ENCODE measurements around the gene USP36. TPM values are rescaled to one million over a fixed set of nuclear protein-coding genes. Genes with fewer than 3 reads are reported as not detected.

USP36 gene
- polyA plus RNA-seq, 1 experiment: 18.3 TPM

GRCh38 chr17:78818932-78819331 is 21.7 kb downstream of the USP36 start:
- DNase-seq (ENCODE audit: low read depth, low spot score): no peak
- Histone ChIP-seq H3K27ac (ENCODE audit: low read depth, low read length) (no peak overlapping the region), H3K4me3 (ENCODE audit: low read depth, low read length) (no peak overlapping the region), H3K9me3 (ENCODE audit: control insufficient read depth, insufficient read depth, low read length) (no peaks in the 10 kb centered on the region), H3K27me3 (ENCODE audit: control insufficient read depth, insufficient read depth, low read length) (no peaks in the 10 kb centered on the region)
- ChIA-PET CTCF (interaction anchor here (0.6 kb wide), 1 partner anchor 174 kb away, joined by 3 read pairs; no protein-coding TSS in a partner anchor), POLR2A (no interaction called here)
- no peak for TF ChIP-seq CTCF (IDR thresholded peaks at IDR 0.05; ENCODE audit: low read depth, low read length)

- no peak for DNase-seq (ENCODE audit: low read depth, low spot score)
- H3K4me3 ChIP-seq (ENCODE audit: low read depth, low read length): no peak overlapping the region
- TF ChIP-seq CTCF (IDR thresholded peaks at IDR 0.05; ENCODE audit: low read depth, low read length): no peak
- H3K27me3 ChIP-seq (ENCODE audit: control insufficient read depth, insufficient read depth, low read length): no peaks in the 10 kb centered on the region
- ChIA-PET POLR2A (no interaction called here), CTCF (no interaction called here)
- H3K9me3 ChIP-seq (ENCODE audit: control insufficient read depth, insufficient read depth, low read length): no peaks in the 10 kb centered on the region
- no peak overlapping the region for H3K27ac ChIP-seq (ENCODE audit: low read depth, low read length)
Measured at GRCh38 chr17:78818152-78818846, 22.3 kb downstream of the USP36 start.

GRCh38 chr17:78817123-78817522 is 23.5 kb downstream of the USP36 start:
- no peak for TF ChIP-seq CTCF (IDR thresholded peaks at IDR 0.05; ENCODE audit: low read depth, low read length)
- Histone ChIP-seq H3K27ac (ENCODE audit: low read depth, low read length) (no peak overlapping the region), H3K9me3 (ENCODE audit: control insufficient read depth, insufficient read depth, low read length) (no peaks in the 10 kb centered on the region), H3K27me3 (ENCODE audit: control insufficient read depth, insufficient read depth, low read length) (no peaks in the 10 kb centered on the region), H3K4me3 (ENCODE audit: low read depth, low read length) (no peak overlapping the region)
- ChIA-PET CTCF (no interaction called here), POLR2A (no interaction called here)
- no peak for DNase-seq (ENCODE audit: low read depth, low spot score)

GRCh38 chr17:78815696-78816095 is 24.9 kb downstream of the USP36 start:
- Histone ChIP-seq H3K4me3 (ENCODE audit: low read depth, low read length) (no peak overlapping the region), H3K27ac (ENCODE audit: low read depth, low read length) (no peak overlapping the region), H3K9me3 (ENCODE audit: control insufficient read depth, insufficient read depth, low read length) (no peaks in the 10 kb centered on the region), H3K27me3 (ENCODE audit: control insufficient read depth, insufficient read depth, low read length) (no peaks in the 10 kb centered on the region)
- DNase-seq (ENCODE audit: low read depth, low spot score): no peak
- ChIA-PET CTCF (no interaction called here), POLR2A (no interaction called here)
- TF ChIP-seq CTCF (IDR thresholded peaks at IDR 0.05; ENCODE audit: low read depth, low read length): no peak

GRCh38 chr17:78812855-78813254 is 27.8 kb downstream of the USP36 start:
- no peak for TF ChIP-seq CTCF (IDR thresholded peaks at IDR 0.05; ENCODE audit: low read depth, low read length)
- no peaks in the 10 kb centered on the region for H3K9me3 ChIP-seq (ENCODE audit: control insufficient read depth, insufficient read depth, low read length)
- H3K4me3 ChIP-seq (ENCODE audit: low read depth, low read length): no peak overlapping the region
- CTCF ChIA-PET: no interaction called here
- POLR2A ChIA-PET: no interaction called here
- no peaks in the 10 kb centered on the region for H3K27me3 ChIP-seq (ENCODE audit: control insufficient read depth, insufficient read depth, low read length)
- H3K27ac ChIP-seq (ENCODE audit: low read depth, low read length): no peak overlapping the region
- no peak for DNase-seq (ENCODE audit: low read depth, low spot score)
